ENCODE results near the gene OBSL1.

- TF ChIP-seq POLR2AphosphoS5 (IDR thresholded peaks at IDR 0.05; ENCODE audit: low read depth, low read length) (no peak), POLR2A (IDR thresholded peaks at IDR 0.05; ENCODE audit: low read depth, low read length) (no peak), TAF1 (IDR thresholded peaks at IDR 0.05; ENCODE audit: low read depth, low read length) (no peak), SPI1 (IDR thresholded peaks at IDR 0.05; ENCODE audit: low read depth, low read length) (no peak)
Observed at GRCh38 chr2:219566640-219567039, 4.7 kb downstream of the OBSL1 start.

Data from GM12891 (cell line).